Measurements from ENCODE around the gene PREB.

The PREB gene

DNA sequence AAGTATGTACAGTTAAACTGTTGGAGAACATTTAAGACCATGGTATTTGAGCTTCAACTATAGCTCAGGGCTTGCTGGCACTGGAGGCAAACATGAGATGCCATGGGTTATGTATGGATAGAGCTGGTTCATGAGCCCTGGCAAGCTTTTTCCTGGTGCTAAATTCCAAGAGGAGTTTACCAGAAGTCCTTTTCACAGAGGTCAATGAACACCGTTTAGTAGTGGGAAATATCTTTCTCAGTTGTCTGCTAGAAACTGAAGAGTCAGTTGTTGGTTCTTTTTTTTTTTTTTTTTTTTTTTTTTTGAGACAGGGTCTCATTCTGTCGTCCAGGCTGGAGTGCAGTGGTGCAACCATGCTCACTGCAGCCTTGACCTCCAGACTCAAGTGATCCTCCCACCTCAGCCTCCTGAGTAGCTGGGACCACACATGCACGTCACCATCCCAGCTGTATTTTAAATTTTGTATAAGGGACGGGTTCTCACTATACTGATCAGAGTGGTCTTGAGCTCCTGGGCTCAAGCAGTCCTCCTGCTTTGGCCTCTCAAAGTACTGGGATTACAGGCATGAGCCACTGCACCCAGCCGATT lies 46.5 kb downstream of the PREB start:
- DNase-seq: no peak
- no peak for TF ChIP-seq CTCF (IDR thresholded peaks at IDR 0.05; ENCODE audit: low read depth, low read length)
- H3K4me3 ChIP-seq (ENCODE audit: low read depth, low read length): no peak overlapping the region
- H3K9me3 ChIP-seq (ENCODE audit: severe bottlenecking): no peaks in the 10 kb centered on the region
- H3K36me3 ChIP-seq: no peaks in the 10 kb centered on the region
- H3K27me3 ChIP-seq (ENCODE audit: insufficient read depth, low read depth, severe bottlenecking): no peaks in the 10 kb centered on the region
- no peak overlapping the region for H3K27ac ChIP-seq

- no peak for TF ChIP-seq CTCF (IDR thresholded peaks at IDR 0.05; ENCODE audit: low read depth, low read length)
- Histone ChIP-seq H3K4me3 (ENCODE audit: low read depth, low read length) (peak within 1 kb of the TSS; percentile 79), H3K36me3 (no peaks in the 10 kb centered on the region), H3K27me3 (ENCODE audit: insufficient read depth, low read depth, severe bottlenecking) (no peaks in the 10 kb centered on the region), H3K27ac (peak within 1 kb of the TSS; percentile 74), H3K9me3 (ENCODE audit: severe bottlenecking) (no peaks in the 10 kb centered on the region)
- peak; percentile 85 for DNase-seq
These were observed 47.5 kb downstream of the PREB start, which contains the start of gene KHK for GRCh38 chr2:27086724-27087593. Gene KHK (plus strand): TSS chr2:27086772. CDS start chr2:27087260, 488 bp downstream.

GRCh38 chr2:27086090-27086723 lies 48.2 kb downstream of the PREB start:
- TF ChIP-seq CTCF (IDR thresholded peaks at IDR 0.05; ENCODE audit: low read depth, low read length): peak; percentile 96
- Histone ChIP-seq H3K27me3 (ENCODE audit: insufficient read depth, low read depth, severe bottlenecking) (no peaks in the 10 kb centered on the region), H3K27ac (peak overlapping the region; percentile 74), H3K36me3 (no peaks in the 10 kb centered on the region), H3K9me3 (ENCODE audit: severe bottlenecking) (no peaks in the 10 kb centered on the region), H3K4me3 (ENCODE audit: low read depth, low read length) (peak overlapping the region; percentile 79)
- DNase-seq: peak; percentile 97

DNA sequence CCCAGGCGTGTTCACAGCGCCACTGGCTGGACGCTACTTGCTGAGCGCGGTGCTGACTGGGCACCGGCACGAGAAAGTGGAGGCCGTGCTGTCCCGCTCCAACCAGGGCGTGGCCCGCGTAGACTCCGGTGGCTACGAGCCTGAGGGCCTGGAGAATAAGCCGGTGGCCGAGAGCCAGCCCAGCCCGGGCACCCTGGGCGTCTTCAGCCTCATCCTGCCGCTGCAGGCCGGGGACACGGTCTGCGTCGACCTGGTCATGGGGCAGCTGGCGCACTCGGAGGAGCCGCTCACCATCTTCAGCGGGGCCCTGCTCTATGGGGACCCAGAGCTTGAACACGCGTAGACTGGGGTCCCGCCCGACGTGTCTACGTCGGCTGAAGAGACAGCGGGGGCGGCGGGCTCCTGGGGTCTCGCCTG lies 48.8 kb downstream of the PREB start:
- peak overlapping the region; percentile 74 for H3K27ac ChIP-seq

More for the DNA sequence above, 48.8 kb downstream of the PREB start:
- peak overlapping the region; percentile 74 for H3K4me3 ChIP-seq (ENCODE audit: low read depth, low read length)
- peak; percentile 88 for DNase-seq
- TF ChIP-seq CTCF (IDR thresholded peaks at IDR 0.05; ENCODE audit: low read depth, low read length): peak; percentile 88
- H3K36me3 ChIP-seq: no peaks in the 10 kb centered on the region
- no peaks in the 10 kb centered on the region for H3K27me3 ChIP-seq (ENCODE audit: insufficient read depth, low read depth, severe bottlenecking)
- no peaks in the 10 kb centered on the region for H3K9me3 ChIP-seq (ENCODE audit: severe bottlenecking)

Measured in WERI-Rb-1 (cell line).